Metanephros (tissue), 2 donors: ENCODE data around the gene SPDL1. TPM values are rescaled to one million over a fixed set of nuclear protein-coding genes. Genes with fewer than 3 reads are reported as not detected.

ENCODE experiments used
- small RNA-seq: library from RNA; depleted of rRNA; stranded (forward); fragments of <200 nt; gene quantifications from one replicate; pipeline ENCODE3, GENCODE V24; 2014; ENCODE audit warnings: low replicate concordance
- total RNA-seq: library from RNA; depleted of rRNA; stranded (reverse); fragments of >200 nt; gene quantifications from one replicate; pipeline ENCODE4 v1.2.3, GENCODE V29; 2014

The SPDL1 gene, protein sequence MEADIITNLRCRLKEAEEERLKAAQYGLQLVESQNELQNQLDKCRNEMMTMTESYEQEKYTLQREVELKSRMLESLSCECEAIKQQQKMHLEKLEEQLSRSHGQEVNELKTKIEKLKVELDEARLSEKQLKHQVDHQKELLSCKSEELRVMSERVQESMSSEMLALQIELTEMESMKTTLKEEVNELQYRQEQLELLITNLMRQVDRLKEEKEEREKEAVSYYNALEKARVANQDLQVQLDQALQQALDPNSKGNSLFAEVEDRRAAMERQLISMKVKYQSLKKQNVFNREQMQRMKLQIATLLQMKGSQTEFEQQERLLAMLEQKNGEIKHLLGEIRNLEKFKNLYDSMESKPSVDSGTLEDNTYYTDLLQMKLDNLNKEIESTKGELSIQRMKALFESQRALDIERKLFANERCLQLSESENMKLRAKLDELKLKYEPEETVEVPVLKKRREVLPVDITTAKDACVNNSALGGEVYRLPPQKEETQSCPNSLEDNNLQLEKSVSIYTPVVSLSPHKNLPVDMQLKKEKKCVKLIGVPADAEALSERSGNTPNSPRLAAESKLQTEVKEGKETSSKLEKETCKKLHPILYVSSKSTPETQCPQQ
- total RNA-seq = 11.4 TPM

DNA sequence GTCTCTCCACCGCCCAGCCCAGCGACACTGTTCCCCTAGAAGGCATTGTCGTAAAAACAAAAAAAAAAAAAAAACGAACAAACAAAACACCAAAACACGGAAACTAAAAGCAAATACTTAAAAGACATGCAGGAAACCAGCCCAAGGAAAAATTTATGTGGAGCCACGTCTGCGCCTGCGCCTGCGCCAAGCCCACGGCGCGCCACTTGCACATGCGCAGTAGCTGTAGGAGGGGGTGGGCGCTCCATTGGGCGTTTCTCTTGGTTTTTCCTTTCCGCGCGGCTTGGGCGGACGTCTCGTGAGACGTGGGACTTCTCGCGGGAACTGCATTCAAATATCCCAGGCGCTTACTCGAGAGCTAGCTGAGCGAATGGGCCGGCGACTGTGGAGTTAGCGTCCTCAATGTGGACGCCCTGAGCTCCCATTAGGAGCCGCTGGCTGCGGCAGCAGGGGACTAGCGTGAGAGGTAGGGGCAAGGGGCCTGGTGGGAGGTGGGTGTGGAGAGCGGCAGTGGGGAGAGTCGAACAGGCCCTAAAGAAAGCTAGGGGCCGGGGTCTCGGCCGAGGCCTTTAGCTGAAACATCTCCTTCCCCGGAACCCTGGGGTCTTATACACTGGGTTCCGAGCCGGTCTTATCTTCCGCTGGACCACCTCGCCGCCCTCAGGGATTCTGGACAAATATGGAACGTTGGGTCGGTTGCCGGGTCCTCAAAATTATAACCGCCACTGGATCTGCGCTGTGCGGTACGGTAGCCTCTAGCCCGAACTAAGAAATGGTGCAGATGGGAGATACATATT is at the start of gene SPDL1:
TSS of gene SPDL1 (plus strand) at position 350 of the 797 bp plus-strand sequence. CDS start 4,644 bp downstream, outside the sequence.

DNA sequence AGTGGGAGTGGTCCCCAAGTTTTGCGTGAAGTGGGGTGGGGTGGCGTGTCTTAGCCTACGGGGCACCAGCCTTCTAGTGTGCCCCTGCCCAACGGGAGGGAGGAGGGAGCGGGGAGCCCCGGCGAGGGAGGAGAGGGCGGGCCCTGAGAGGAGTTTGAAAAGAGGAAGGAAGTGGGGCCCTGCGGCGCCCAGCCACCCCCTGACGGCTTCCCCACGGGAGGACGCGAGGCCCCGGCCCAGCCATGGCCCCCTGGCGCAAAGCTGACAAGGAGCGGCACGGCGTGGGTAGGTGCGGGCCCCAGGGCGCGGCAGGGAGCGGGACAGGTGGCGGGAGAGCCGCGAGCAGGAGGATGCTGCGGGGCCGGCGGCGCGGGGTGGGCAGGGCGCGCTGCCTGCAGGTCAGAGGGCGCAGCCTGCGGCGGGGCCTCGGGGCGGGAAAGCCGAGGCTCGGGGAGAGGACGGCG is 53.5 kb downstream of the SPDL1 start, which contains the start of gene DOCK2:
TSS of gene DOCK2 (plus strand) at position 191 of the 464 bp plus-strand sequence. CDS start at position 243, 52 bp downstream.

Small RNA genes within 50 kb of the gene (small RNA-seq; reads per million reads assigned to genes)
- not detected for gene RNU6-477P

Other genes starting within 250 kb of the SPDL1 start
- gene DOCK2, start 53.5 kb downstream of the SPDL1 start, total RNA-seq = 19.7 TPM